Stimulated activated CD8-positive, alpha-beta memory T cell treated with anti-CD3 and anti-CD28 coated beads, Interleukin-12 subunit alpha, Interleukin-12 subunit beta, amount 100 ng/mL, for 24 hours (primary cell): Measurements from ENCODE around the gene MAN1A1.

Experiments
- DNase-seq: peaks from one replicate; pipeline ENCODE4 v3.0.0-alpha.2; 2020; ENCODE audit errors: extremely low read depth

MAN1A1 gene

DNA sequence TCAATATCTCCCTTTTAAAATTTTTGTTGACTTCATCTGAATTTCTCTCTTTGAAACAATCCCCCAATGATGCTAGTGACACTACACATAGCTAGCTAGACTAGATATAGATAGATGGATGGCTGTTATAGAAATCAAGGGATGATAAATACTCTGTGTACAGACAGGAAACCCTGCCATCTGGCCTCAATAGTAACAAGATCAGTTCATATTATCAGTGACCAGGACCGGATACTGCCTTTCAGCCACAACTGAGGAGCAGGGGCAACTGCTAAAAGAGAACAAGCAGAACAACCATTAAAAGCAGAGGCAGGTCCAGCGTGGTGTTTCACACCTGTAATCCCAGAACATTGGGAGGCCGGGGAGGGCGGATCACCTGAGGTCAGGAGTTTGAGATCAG is 152.8 kb downstream of the MAN1A1 start:
- no peak for DNase-seq

DNA sequence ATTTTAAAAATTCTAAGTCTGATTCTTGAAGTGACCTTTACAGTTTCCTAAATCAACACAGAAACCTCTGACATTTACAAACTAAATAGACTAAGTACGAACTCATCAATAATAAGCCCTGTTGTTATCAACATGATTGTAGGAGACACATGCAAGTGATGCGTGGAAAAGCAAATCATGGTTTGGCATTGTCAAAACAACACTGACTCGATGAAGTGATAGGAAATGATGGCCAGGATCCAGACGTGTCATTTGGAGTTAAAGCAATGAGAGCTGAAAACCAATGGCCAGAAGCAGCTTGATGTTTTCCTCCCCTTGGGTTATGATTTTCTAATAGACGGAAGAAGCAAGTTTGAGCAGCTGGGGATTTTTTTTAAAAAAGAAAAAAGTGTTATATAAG is 153.7 kb downstream of the MAN1A1 start:
- no peak for DNase-seq

- DNase-seq: no peak
These were observed 154.4 kb downstream of the MAN1A1 start for GRCh38 chr6:119195204-119195603.

DNA sequence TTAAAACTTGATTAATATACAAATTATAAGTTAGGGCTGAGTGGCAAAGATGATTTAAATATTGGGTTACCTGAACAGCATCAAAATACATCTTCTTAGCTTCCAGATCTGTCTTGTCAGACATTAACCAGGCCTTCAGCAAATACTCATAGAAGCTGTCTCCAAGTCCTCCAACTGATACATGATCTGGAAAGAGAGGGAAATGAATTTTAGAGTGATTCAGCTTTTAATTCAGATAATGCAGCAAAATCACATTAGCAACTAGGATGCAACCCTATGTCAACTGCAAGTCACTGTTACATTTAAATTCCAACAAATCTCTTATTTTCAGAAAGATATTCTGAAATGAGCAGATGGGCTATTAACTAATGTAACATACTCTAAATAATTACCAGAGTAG is 155.9 kb downstream of the MAN1A1 start:
- no peak for DNase-seq

GRCh38 chr6:119192200-119192599 is 157.4 kb downstream of the MAN1A1 start:
- no peak for DNase-seq

GRCh38 chr6:119190176-119190575 is 159.4 kb downstream of the MAN1A1 start:
- no peak for DNase-seq

GRCh38 chr6:119189498-119189897 is 160.1 kb downstream of the MAN1A1 start:
- no peak for DNase-seq

DNA sequence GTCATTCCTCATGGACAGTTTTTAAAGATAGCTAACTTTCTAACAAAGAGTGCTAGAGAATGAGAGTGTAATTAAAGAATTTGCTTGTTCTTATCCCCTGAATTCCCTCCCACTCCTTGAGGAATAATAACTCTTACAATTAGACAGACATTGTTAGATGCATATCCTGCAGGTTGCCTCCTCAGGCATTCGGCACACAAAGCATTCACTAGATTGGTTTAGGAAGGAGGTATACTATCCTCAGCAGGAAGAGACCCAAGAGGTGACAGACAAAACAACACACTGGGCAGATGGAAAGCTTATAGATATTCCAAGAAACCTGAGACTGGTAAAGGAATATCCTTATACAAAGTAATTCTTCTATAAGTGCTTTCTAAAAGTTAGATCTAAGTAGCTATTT is 162.0 kb downstream of the MAN1A1 start:
- DNase-seq: no peak

GRCh38 chr6:119186490-119186889 is 163.1 kb downstream of the MAN1A1 start:
- no peak for DNase-seq

GRCh38 chr6:119184008-119184648 is 165.4 kb downstream of the MAN1A1 start:
- DNase-seq: no peak

DNA sequence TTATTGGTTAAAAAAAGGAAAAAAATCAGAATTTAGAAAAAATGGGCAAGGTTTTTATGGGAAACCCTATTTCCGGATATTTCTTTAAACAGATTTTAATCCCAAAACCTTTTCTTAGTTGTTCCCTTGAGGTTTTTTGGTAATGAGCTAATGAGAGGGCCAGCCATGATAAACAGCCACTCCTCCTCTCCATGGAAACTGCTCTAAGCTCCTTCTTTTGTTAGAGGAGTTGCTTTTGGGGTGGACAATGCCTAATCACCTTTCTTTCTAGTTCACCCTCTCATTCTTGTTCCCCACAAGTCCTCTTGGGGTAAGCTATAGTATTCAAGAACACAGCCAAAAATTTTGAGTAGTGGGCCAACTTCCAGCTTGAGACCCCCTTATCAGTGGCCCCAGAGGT is 166.1 kb downstream of the MAN1A1 start:
- no peak for DNase-seq

GRCh38 chr6:119182875-119183274 is 166.7 kb downstream of the MAN1A1 start:
- no peak for DNase-seq

DNA sequence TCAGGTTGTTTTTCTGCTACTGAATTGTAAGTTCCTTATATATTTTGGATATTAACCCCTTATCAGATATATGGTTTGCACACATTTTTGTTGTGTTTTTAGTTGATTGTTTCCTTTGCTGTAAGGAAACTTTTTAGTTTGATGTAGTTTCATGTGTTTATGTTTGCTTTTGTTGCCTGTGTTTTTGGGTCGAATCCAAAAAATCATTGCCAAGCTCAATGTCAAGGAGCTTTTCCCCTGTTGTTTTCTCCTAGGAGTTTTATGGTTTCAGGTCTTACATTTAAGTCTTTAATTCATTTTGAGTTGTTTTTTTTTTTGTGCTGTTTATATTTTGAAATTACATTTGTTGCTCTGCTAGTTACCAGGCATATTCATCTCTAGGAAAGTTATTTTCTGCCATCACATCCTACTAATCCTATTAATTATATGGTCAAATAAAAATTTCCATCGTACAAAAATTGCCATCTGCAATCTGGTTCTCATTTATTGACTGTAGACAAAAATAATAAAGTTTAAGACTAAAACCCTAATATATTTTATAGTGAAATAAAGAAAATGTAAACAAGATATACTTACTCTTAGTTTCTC is 167.3 kb downstream of the MAN1A1 start:
- DNase-seq: no peak

GRCh38 chr6:119181046-119181445 is 168.5 kb downstream of the MAN1A1 start:
- no peak for DNase-seq

GRCh38 chr6:119179842-119180241 is 169.7 kb downstream of the MAN1A1 start:
- no peak for DNase-seq

GRCh38 chr6:119179062-119179461 is 170.5 kb downstream of the MAN1A1 start:
- DNase-seq: no peak

- no peak for DNase-seq
These were observed 173.1 kb downstream of the MAN1A1 start for GRCh38 chr6:119176445-119176844.

DNA sequence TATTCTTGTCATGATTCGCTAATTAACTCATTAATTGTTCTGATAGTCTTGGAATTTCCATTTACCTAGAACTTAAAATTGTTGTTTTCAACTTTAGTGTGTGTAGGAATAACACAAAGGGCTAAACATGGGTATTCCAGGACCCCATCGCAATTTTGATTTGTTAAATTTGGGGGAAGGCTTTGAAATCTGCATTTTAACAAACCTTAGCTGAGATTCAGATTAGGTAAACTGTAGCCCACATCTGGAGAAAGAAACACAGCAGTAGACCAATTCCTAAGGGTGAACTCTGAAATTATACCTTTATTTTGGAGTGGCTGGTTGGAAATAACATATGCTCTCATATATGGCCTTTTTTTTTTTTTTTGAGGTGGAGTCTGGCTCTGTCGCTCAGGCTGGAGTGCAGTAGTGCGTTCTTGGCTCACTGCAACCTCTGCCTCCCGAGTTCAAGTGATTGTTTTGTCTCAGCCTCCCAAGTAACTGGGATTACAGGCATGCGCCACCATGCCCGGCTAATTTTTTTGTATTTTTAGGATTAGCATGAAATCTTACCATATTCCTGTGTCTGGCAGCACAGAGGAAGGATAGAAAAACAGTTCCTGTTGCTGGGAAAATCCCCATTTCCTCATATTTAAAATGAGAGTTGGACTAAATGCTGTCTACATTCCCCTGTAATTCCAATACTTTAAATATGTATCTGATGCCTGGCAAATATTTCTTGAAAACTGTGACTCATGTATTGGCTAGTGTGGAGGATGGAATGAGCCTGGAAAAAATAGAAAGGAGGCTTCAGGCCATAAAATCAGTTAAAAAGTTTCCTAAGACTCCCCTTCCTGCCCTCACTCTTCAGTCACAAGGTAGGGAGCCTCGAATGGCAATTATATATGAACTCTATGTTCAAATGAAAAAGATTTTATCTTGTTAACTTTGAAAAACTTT is 174.4 kb downstream of the MAN1A1 start:
- DNase-seq: no peak

- no peak for DNase-seq
These were observed 175.5 kb downstream of the MAN1A1 start for GRCh38 chr6:119174085-119174445.

GRCh38 chr6:119173249-119174084 is 176.1 kb downstream of the MAN1A1 start:
- DNase-seq: no peak

DNA sequence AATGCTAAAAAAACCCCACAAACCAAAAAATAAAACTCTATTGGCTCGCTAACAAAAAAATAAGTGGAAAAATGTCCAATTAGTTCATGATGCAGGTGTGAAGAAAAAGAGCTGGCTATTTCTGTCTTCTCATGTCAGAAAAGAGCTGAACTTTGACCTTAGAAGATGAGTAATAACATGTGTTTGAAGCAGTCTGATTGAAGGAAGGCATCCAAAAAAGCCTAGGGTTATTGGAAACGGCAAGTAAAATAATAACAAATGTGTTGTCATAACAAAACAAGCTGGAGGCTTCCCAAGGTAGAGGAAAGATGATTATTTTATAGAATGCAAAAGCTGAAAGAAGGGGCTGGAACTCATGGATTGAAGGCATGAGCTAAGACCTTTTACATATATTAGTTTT is 176.7 kb downstream of the MAN1A1 start:
- DNase-seq: no peak
